GM21786 (cell line): ENCODE results near the gene KCTD17.

Experiments
- ATAC-seq: cut with Tn5 transposase; IDR thresholded peaks from one replicate; pipeline ENCODE4 v1.9.1; 2021; ENCODE audit not compliant: unreplicated experiment

KCTD17 gene

GRCh38 chr22:37051391-37052385 lies at the start of gene KCTD17:
KCTD17 (plus strand) TSS chr22:37051742; CDS start chr22:37051761, 19 bp downstream.
- no peak for ATAC-seq

- no peak for ATAC-seq
These were observed 49.7 kb upstream of the KCTD17 start for GRCh38 chr22:37001826-37002225.

- no peak for ATAC-seq
These were observed 48.9 kb upstream of the KCTD17 start for GRCh38 chr22:37002633-37003032.

- no peak for ATAC-seq
These were observed 43.9 kb upstream of the KCTD17 start for GRCh38 chr22:37007651-37008050.

- no peak for ATAC-seq
These were observed 43.2 kb upstream of the KCTD17 start for GRCh38 chr22:37008365-37008764.

- ATAC-seq: no peak
These were observed 42.1 kb upstream of the KCTD17 start for GRCh38 chr22:37009490-37009889.

GRCh38 chr22:37010174-37010573 lies 41.4 kb upstream of the KCTD17 start:
- no peak for ATAC-seq

- ATAC-seq: no peak
These were observed 40.6 kb upstream of the KCTD17 start for GRCh38 chr22:37010976-37011375.

GRCh38 chr22:37011472-37011871 lies 40.1 kb upstream of the KCTD17 start:
- ATAC-seq: no peak

- no peak for ATAC-seq
These were observed 39.2 kb upstream of the KCTD17 start for GRCh38 chr22:37012262-37012904.

GRCh38 chr22:37012956-37013355 lies 38.6 kb upstream of the KCTD17 start:
- no peak for ATAC-seq

GRCh38 chr22:37014415-37014806 lies 37.1 kb upstream of the KCTD17 start:
- no peak for ATAC-seq

GRCh38 chr22:37014835-37015586 lies 36.5 kb upstream of the KCTD17 start:
- ATAC-seq: no peak

- no peak for ATAC-seq
These were observed 36.0 kb upstream of the KCTD17 start for GRCh38 chr22:37015587-37015878.

GRCh38 chr22:37016134-37016910 lies 35.2 kb upstream of the KCTD17 start:
- no peak for ATAC-seq

- no peak for ATAC-seq
These were observed 34.2 kb upstream of the KCTD17 start for GRCh38 chr22:37017356-37017755.

- no peak for ATAC-seq
These were observed 33.3 kb upstream of the KCTD17 start for GRCh38 chr22:37018086-37018814.

- ATAC-seq: no peak
These were observed 32.7 kb upstream of the KCTD17 start for GRCh38 chr22:37018815-37019308.

- no peak for ATAC-seq
These were observed 32.0 kb upstream of the KCTD17 start, which contains the start of the genes MPST and TST for GRCh38 chr22:37019309-37020191. MPST (plus strand) TSS chr22:37019742; CDS start chr22:37019837, 95 bp downstream. TST (minus strand) TSS chr22:37019447; CDS start chr22:37018732, 715 bp downstream.
